ENCODE results near the gene SLC39A5.
A peak's percentile ranks its signal among the peaks of the same experiment; 100 is the strongest.
"Not testable (repeated sequence)": the region's sequence is repeated elsewhere in the genome, so short reads cannot be mapped to it uniquely, and the experiment has no call there.

SLC39A5 gene

DNA sequence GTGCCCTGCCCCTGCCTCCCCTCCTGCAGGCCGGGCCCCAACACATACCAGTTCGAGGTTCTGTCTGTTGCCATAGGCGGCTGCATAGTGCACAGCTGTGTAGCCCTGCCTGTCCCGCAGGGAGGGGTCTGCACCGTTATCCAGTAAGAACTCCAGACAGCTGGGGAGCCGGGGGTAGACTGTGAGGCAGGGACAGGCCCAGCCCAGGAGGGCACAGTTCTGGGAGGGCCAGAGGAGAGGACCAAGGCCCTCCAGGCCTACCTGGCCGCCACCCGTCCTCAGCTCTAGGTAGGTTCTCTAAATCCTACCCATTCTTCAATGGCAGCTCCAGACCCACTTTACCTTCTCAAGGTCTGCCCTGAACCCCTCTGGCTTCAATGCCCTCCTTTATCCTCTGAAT lies 18.9 kb downstream of the SLC39A5 start:
- no peak for DNase-seq

GRCh38 chr12:56252649-56253048 lies 22.8 kb downstream of the SLC39A5 start:
- DNase-seq, result no peak

DNA sequence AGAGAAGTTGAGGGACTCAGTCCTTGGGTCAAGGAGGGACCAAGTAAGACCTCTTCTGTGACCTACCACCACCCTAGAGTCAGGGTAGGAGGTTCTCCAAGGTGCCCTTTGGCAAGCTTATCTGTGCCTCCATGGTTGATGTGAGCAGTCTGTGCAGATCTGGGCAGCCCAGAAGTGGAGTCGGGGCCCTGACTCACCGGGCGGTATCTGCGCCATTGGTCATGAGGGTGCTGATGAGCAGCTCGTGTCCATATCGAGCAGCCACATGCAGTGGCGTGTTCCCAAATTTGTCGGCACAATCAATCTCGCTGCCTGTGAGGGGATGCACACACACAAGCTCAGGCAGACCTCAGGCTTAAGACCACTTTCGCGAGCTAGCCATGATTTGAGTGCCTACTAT lies 23.2 kb downstream of the SLC39A5 start:
- no peak for DNase-seq

- DNase-seq, result no peak
These were observed 25.8 kb downstream of the SLC39A5 start for GRCh38 chr12:56255671-56256070.

DNA sequence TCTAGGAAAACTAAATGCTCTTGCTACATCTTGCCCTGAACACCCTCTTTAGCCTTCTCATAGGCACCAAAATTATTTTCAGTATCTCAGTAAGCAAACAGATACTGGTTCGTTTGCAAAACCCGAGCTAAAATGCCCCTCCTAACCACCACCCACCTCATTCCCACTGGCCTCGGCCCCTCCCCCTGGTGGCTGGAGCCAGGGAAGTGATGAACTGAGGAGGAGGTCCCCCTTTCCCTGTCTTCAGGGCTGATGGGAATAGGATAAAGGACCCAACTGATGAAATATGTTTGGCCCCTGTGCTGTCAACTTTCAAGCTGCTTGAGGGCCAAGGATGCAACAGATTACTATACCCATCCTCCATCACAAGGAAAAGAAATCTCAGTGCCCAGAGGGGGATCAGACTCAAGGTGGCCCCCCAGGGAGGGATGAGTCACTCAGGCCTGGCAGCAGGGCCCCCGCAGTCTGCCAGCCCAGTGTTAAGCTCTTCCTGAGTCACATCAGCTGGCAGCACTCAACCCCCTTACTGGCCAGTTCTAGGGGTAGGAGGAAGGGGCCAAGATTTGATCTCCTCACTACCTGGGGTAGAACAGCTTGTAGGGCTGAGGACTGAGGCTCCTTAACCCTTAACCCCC lies 26.6 kb downstream of the SLC39A5 start:
- DNase-seq, result no peak

- DNase-seq, result no peak
These were observed 27.2 kb downstream of the SLC39A5 start for GRCh38 chr12:56257071-56257470.

GRCh38 chr12:56257491-56258067 lies 27.7 kb downstream of the SLC39A5 start:
- DNase-seq, result no peak

- peak; percentile 93 for DNase-seq
These were observed 28.4 kb downstream of the SLC39A5 start, which contains the start of gene ANKRD52 for GRCh38 chr12:56258068-56258819. Gene ANKRD52 (minus strand): TSS chr12:56258384. CDS start chr12:56258269, 115 bp downstream.

DNA sequence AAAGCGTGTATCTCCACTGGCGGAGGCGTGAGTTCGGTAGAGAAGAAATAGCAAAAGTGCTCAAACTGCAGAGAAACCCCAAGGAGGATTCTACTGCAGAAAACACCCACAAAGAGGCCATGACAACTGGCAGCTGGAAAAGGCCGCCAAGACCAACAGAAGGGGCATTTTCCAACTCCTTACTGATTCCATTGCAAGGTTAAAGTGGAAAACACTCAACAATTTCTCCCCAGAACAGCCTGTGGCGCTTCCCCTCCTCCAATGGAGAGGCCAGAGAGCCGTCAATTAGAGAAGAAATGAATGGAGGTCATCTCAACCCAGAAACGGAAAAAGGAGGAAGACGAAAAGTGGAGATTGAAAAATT lies 29.0 kb downstream of the SLC39A5 start:
- no peak for DNase-seq

GRCh38 chr12:56260380-56260779 lies 30.5 kb downstream of the SLC39A5 start:
- no peak for DNase-seq

GRCh38 chr12:56260921-56261320 lies 31.1 kb downstream of the SLC39A5 start:
- no peak for DNase-seq

DNA sequence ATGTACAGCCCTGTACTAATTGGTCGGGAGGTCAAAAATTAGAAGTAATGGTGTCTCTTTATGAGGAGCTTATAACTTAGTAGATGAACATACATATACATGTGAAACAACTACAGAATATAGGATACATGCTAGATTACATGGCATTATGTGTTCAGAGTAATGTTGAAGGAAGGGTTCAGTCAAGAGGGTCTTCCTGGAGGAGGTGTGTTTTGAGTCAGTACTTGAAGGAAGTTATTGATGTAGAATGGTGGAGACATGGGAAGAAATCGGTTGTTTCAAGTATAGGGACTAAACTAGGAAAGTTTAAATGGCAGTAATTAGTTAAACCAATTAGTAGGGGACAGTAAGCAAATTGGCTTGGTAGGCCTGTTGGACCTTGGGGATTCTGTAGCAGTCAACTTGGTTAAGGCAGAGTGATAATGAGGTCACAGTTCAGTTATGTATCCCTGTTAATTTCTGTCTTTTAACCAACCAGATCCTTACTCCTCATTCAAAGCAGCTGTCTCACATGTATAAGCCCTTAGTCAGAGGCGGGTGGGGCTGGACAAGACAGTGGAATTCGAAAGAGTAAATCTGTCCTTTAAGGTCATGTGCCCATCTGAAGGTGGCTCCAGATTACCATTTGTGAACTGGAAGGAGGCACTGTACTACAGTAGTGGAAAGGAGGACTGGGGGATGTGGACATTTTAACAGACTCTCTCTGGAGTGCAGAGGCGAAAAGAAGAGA lies 31.8 kb downstream of the SLC39A5 start:
- DNase-seq, result no peak

- not testable (repeated sequence) for DNase-seq
These were observed 33.1 kb downstream of the SLC39A5 start for GRCh38 chr12:56262955-56263354.

GRCh38 chr12:56266068-56266692 lies 36.3 kb downstream of the SLC39A5 start:
- not testable (repeated sequence) for DNase-seq

GRCh38 chr12:56266693-56267442 lies 37.0 kb downstream of the SLC39A5 start, which contains the start of gene COQ10A:
Gene COQ10A (plus strand): TSS chr12:56266942. CDS start chr12:56267119, 177 bp downstream.
- DNase-seq, result peak; percentile 95

DNA sequence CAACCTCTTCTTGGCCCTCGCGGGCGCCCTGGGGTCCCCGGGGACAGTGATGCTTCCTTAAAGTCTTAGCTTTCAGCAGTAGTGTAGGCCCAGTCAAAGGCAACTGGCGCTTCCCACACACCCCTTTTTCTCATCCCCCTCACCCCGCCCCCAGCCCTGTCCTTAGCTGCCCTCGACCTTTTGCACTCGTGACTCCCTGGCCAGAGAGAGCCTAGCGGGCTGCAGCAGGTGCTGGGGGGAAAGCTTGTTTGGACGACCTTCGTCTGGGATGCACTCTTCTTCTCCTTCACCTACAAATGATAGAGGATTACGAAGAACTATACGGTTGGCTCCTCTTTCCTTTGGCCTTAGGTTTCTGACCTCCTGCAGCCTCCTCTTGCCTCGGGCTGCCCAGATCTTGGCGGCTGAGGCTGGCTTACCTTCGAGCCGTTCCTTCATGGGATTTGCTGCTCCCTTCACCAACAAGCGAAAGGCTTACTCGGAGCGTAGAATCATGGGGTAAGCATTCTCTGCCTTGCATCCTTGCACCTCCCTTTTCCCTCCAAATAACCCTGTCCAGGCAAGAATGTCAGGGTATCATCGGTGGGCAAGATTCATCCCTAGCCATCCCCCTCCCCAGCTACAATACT lies 37.7 kb downstream of the SLC39A5 start:
- DNase-seq, result no peak

GRCh38 chr12:56271031-56271430 lies 41.2 kb downstream of the SLC39A5 start:
- DNase-seq, result no peak

DNA sequence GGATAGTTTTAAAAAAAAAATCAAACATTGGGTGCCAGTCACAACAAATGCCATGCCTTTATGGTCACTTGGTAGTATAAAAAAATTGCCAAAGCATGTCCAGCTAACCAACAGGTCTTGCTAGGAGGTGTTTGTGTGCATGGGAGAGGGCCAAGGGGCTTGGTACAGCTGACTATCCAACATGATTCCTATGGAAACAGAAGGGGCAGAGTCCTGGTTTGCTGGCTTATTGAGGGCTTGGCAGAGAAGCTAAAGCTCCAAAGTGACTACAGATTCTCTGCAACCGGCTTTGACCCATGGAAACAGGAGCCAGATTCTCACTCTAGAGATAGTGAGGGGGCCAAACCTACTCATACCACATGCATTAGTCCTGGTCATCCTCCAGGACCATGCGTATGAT lies 42.6 kb downstream of the SLC39A5 start:
- not testable (repeated sequence) for DNase-seq

DNA sequence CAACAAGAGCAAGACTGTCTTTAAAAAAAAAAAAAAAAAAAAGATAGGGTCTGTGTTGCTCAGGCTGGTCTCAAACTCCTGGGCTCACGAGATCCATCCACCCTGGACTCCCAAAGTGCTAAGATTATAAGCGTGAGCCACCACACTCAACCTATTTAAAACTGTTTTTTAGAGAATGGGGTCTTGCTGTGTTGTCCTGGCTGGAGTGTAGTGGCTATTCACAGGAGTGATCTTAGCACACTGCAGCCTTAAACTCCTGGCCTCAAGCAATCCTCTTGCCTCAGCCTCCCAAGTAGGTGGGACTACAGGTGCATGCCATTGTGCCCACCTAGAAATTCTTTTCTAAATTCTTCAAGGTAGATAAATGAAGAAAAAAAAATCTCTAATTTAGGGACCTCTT lies 44.4 kb downstream of the SLC39A5 start:
- no peak for DNase-seq

GRCh38 chr12:56278905-56279304 lies 49.1 kb downstream of the SLC39A5 start:
- DNase-seq, result no peak

GRCh38 chr12:56280849-56281248 lies 51.0 kb downstream of the SLC39A5 start:
- no peak for DNase-seq

DNA sequence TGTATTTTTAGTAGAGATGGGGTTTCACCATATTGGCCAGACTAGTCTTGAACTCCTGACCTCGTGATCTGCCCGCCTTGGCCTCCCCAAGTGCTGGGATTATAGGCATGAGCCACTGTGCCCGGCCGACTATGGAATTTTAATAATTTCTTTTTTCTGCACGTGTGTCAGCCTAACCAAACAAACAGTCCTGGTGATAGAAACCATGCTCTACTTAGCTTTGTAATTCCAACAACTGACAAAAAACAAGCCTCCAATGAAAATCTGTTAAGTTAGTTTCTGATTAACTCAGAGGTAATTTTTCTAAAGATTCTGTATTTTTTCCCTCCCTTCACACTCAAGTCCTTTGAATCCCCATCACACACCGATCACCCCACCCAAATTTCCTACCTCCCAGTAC lies 52.2 kb downstream of the SLC39A5 start:
- no peak for DNase-seq
